HG03139 (cell line): ENCODE measurements around the gene NUP210.
A peak's percentile ranks its signal among the peaks of the same experiment; 100 is the strongest.
"Not testable (repeated sequence)": the region's sequence is repeated elsewhere in the genome, so short reads cannot be mapped to it uniquely, and the experiment has no call there.

Source experiments
- ATAC-seq: cut with Tn5 transposase; IDR thresholded peaks from one replicate; pipeline ENCODE4 v1.9.1; 2021; ENCODE audit not compliant: unreplicated experiment

The NUP210 gene

GRCh38 chr3:13420045-13420830 is at the start of gene NUP210:
Gene NUP210, minus strand, starts transcription at chr3:13420322. Its CDS starts 96 bp downstream, at chr3:13420226.
- ATAC-seq: peak; percentile 51

- no peak for ATAC-seq
Observed at GRCh38 chr3:13466781-13467180, 46.7 kb upstream of the NUP210 start.

DNA sequence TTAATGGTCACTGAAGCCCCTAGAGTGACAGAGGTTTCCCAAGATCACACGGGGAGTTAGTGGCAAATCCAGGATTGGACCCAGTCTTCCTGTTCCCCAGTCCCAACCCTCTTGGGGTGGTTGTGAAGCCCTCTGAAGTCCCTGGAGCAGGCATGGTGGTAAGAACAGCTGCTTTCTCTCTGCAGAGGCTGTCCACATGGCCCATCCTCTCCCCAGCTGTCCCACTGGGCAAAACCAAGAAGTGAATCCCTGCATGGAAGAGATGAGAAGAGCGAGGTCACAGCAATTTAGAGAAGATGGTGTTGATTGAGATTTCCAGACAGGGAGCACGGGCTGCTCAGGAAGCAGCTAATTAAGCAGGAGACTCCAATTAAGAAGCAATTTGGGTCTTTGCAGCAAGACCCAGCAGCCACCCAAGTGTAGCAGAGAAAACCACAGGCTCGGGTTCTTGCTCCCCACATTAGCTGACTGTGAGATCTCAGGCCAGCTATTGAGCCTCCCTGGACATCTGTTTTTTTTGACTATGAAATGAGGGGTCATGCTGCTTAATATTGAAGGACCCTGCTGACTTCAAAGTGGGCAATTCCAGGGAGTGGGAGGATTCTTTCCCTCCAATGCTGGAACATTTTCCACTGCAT is 45.2 kb upstream of the NUP210 start:
- ATAC-seq: no peak

GRCh38 chr3:13463618-13464400 is 43.7 kb upstream of the NUP210 start:
- ATAC-seq: no peak

DNA sequence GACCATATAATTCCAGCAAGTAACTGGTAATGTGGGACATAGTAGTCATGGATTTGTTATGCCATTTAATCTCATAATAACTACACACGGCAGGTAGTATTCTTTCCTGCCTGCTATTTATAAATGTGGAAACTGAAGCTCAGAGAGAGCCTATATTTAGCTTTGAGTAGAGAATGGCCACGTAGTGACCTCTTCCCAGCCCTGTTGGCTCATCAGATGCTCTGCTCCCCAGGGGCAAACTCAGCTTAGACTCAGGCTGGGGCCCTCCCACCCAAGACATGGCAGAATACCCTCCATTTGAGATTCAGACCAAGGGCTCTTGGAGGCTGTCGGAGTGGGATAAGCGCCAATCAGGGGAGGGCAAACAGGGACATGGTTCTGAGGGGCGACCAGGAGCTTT is 42.7 kb upstream of the NUP210 start:
- ATAC-seq: no peak

GRCh38 chr3:13462125-13462629 is 42.1 kb upstream of the NUP210 start:
- ATAC-seq: no peak

- ATAC-seq: no peak
Observed at GRCh38 chr3:13461169-13462124, 41.3 kb upstream of the NUP210 start.

- no peak for ATAC-seq
Observed at GRCh38 chr3:13460341-13460736, 40.2 kb upstream of the NUP210 start.

DNA sequence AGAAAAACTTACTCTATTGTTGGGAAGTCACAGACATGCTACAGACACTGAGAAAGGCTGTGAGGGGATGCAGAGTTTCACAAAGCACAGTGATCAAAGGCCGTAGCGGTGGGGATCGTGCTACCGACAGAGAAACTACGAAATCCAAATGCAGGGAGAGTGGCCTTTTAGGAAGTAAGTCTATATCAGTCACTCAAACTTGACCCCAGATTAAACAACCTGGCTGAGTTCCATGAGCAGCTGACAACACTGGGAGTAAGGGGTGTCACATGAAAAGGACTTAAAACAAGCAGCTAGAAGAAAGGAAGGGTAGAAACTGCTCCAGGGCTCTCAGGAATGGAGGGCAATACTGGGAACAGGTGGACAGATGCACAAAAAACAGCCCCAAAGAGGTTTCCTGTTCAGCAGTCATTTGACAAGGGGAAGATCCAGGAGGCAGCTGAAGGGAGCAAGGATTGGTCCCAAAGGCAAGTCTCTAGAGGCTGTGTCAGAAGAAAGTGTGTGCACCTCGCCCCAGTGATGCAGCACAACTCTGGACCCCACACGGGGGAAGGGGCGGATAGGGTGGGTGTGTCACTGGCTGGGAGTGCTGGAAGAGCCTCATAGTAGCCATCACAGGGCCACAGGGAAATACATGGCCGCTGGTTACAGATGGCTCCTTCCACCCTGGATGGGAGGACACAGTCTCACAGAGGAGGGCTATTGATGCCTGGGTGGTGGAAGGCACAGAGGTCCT is 39.7 kb upstream of the NUP210 start:
- ATAC-seq: no peak

DNA sequence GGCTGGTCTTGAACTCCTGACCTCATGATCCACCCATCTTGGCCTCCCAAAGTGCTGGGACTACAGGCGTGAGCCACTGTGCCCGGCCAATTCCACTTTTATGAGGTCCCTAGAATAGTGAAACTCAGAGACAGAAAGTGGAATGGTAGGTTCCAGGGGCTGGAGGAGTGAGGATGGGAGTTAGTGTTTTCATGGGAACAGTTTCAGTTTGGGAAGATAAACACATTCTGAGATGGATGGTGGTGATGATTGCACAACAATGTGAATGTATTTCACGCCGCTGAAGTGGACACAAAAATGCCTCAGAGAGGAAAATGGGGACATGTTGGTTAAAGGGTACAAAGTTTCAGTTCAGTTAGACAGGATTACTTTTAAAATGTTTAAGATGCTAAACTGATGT is 37.5 kb upstream of the NUP210 start:
- no peak for ATAC-seq

GRCh38 chr3:13455644-13456043 is 35.5 kb upstream of the NUP210 start:
- ATAC-seq: no peak

DNA sequence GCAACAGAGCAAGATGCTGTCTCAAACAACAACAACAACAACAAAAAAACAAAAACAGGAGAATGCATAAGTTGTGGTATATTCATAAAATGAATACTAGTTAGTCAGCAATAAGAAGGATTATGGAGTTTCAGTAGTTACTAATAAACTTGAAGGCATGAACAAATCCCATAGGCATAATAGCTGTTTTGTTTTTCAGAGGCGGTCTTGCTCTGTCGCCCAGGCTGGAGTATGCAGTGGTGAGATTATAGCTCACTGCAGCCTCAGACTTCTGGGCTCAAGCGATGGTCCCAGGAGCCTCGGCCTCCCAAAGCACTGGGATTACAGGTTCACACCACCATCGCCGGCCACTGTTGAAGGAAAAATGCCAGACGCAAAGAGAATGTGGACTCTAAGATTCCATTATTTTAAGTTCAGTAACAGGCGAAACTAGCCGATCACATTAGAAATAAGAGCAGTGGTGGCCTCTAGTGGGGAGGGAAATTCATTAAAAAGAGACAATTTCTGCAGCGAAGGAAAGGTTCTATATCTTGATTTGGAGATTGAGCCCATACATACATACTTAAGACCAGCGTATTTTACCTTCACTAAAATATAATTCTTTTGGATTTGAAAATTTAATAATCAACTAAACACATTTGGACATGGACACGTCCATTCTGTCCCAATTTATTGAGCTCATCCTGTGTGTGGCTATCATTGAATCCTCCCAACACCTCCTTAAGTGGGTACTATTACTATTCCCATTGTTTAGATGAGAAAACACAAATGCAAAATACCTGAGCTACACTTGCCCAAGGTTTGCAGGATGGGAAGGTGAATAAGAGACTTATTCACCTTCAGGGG is 32.6 kb upstream of the NUP210 start:
- ATAC-seq: no peak

DNA sequence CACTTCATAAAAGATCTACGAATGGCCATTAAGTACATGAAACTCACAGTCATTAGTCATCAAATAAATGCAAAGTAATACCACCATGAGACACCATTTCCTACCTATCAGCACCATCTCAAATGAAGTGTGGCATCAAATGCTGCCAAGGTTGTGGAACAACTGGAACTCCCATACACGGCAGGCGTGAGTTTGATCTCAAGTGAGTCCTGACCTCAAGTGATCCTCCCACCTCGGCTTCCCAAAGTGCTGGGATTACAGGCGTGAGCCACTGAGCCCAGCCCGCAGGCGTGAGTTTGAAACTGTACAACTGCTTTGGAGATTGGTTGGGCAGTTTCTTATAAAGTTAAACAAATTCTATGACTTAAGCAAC is 31.2 kb upstream of the NUP210 start:
- no peak for ATAC-seq

DNA sequence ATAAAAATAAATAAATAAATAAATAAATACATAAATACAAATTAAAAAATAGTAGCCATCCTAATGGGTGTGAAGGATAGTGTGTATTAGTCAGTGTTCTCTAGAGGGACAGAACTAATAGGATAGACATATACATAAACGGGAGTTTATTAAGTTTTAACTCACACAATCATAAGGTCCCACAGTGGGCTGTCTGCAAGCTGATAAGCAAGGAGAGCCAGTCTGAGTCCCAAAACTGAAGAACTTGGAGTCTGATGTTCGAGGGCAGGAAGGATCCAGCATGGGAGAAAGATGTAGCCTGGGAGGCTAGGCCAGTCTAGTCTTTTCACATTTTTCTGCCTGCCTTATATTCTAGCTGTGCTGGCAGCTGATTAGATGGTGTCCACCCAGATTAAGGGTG is 22.8 kb upstream of the NUP210 start:
- ATAC-seq: not testable (repeated sequence)

GRCh38 chr3:13440204-13440817 is 20.2 kb upstream of the NUP210 start:
- ATAC-seq: no peak

DNA sequence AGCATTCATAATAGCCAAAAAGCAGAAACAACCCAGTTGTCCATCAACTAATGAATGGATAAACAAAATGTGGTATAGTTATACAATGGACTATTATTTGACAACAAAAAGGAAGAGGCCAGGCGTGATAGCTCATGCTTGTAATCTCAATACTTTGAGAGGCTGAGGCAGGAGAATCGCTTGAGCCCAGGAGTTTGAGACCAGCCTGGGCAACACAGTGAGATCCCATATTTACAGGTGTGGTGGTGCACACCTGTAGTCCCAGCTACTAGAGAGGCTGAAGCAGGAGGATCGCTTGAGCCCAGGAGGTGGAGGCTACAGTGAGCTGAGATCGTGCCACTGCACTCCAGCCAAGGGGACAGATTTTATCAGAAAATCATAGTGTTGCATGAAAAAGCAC is 16.1 kb upstream of the NUP210 start:
- ATAC-seq: not testable (repeated sequence)

- no peak for ATAC-seq
Observed at GRCh38 chr3:13433912-13434311, 13.8 kb upstream of the NUP210 start.

DNA sequence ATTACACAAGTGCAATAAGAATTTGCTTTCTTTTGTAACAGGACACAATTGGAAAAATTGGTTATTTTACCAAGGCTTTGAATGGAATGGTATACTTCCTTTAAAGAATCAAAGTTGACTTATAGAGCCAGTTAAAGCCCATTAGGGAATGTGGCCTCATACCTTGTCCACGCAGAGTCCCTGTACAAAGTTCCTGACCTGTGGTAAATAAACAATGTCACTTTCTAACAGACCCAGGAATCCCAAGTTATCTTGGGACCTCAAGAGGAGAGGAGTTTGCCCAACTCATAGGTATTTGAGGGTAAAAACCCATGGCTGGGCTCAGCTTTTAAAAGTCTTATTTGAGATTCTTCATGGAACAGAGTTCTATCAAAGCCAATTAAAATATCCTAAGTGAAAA is 12.0 kb upstream of the NUP210 start:
- ATAC-seq: no peak
